K562 (cell line): ENCODE data around the gene JHY. TPM values are rescaled to one million over a fixed set of nuclear protein-coding genes. Genes with fewer than 3 reads are reported as not detected.

ENCODE experiments used
- ATAC-seq: fragments of 200-7000 bp; cut with Tn5 transposase; 3 replicates; pipeline ENCODE4 v1.9.1; 2020; ENCODE audit warnings: moderate library complexity
- BruUV-seq: library from RNA; stranded (reverse); fragments of 400-500 nt; replicated peaks from 2 replicates; lab custom pipeline; 2021; lab: Mats Ljungman, UMichigan
- CTCF ChIA-PET: fragments of 300-600 bp; formaldehyde crosslinking; extraction: SDS; loops from one replicate; lab custom pipeline; 2021; ENCODE audit warnings: low intra/inter-chr PET ratio; lab: Yijun Ruan, JAX
- POLR2A ChIA-PET: fragments of 300-600, 350-650 bp; sonication (Branson Sonifier 250); formaldehyde crosslinking; extraction: SDS; loops from one replicate; lab custom pipeline; 2021; ENCODE audit warnings: antibody characterized with exemption, inconsistent platforms; lab: Yijun Ruan, JAX
- DNase-seq, 4 experiments: peaks; one replicate each; pipeline versions ENCODE4 v3.0.0 to v3.0.0-alpha.2; 2011 to 2018; ENCODE audit warnings: low spot score in 3 of 4, mixed read lengths in 3 of 4; ENCODE audit errors: extremely low read depth in 1 of 4
- FAIRE-seq: peaks from 2 replicates; lab custom pipeline; 2011; peaks lifted over from hg19 to GRCh38; lab: Jason Lieb, UNC
- H2AFZ ChIP-seq: 2 replicates; pipeline ENCODE4 v1.6.0; 2011; ENCODE audit warnings: low read depth, low read length, control low read depth, inconsistent platforms
- H3K27ac ChIP-seq: fragments of 200-600 bp; 3 replicates; pipeline ENCODE4 v1.8.0; 2011; ENCODE audit warnings: low read depth, mild to moderate bottlenecking, control low read depth, inconsistent platforms, low read length, moderate library complexity, mixed read lengths; ENCODE audit errors: extremely low read depth
- H3K27me3 ChIP-seq, 2 experiments: fragments of 300-600 bp in 1 of 2; 2 replicates in 1 of 2; 3 replicates in 1 of 2; pipeline versions ENCODE4 v1.6.0 to v1.8.0; 2011; ENCODE audit warnings: inconsistent platforms in 2 of 2, low read length in 2 of 2, mild to moderate bottlenecking in 1 of 2, mixed read lengths in 1 of 2, moderate library complexity in 1 of 2; ENCODE audit not compliant: control insufficient read depth in 2 of 2, insufficient read depth in 2 of 2
- H3K36me3 ChIP-seq: fragments of 300-600 bp; 3 replicates; pipeline ENCODE4 v1.8.0; 2011; ENCODE audit warnings: mild to moderate bottlenecking, low read length, inconsistent platforms; ENCODE audit not compliant: control insufficient read depth, insufficient read depth
- H3K4me1 ChIP-seq, 2 experiments: fragments of 200-600 bp in 1 of 2; replicated peaks in 1 of 2; 2 replicates in 1 of 2; 3 replicates in 1 of 2; pipeline versions ENCODE4 v1.5.1 to v1.8.0; 2011; ENCODE audit warnings: inconsistent platforms in 2 of 2, low read length in 2 of 2, mild to moderate bottlenecking in 1 of 2, mixed read lengths in 1 of 2, moderate library complexity in 1 of 2; ENCODE audit not compliant: control insufficient read depth in 2 of 2, insufficient read depth in 2 of 2
- H3K4me2 ChIP-seq: 2 replicates; pipeline ENCODE4 v1.6.1; 2011; ENCODE audit warnings: low read length, control low read depth, inconsistent platforms, mixed read lengths; ENCODE audit not compliant: insufficient read depth
- H3K4me3 ChIP-seq: fragments of 200-600 bp; sonication (generic), shearing (Covaris generic); 2 replicates; pipeline ENCODE4 v1.5.1; 2016; ENCODE audit warnings: control low read depth, inconsistent platforms
- H3K79me2 ChIP-seq: fragments of 200-600 bp; 3 replicates; pipeline ENCODE4 v1.8.0; 2011; ENCODE audit warnings: low read length, inconsistent platforms; ENCODE audit not compliant: control insufficient read depth, insufficient read depth
- H3K9ac ChIP-seq, 2 experiments: 2 replicates each; pipeline versions ENCODE4 v1.6.0 to v1.6.1; 2011; ENCODE audit warnings: low read depth in 2 of 2, low read length in 2 of 2, control low read depth in 1 of 2, inconsistent platforms in 1 of 2, mild to moderate bottlenecking in 1 of 2, mixed read lengths in 1 of 2; ENCODE audit not compliant: insufficient read depth in 1 of 2
- H3K9me1 ChIP-seq: one replicate; pipeline ENCODE4 v1.6.0; 2011; ENCODE audit warnings: inconsistent platforms, mild to moderate bottlenecking, low read length, moderate library complexity; ENCODE audit not compliant: control insufficient read depth, insufficient read depth
- H3K9me3 ChIP-seq: replicated peaks from 2 replicates; pipeline ENCODE4 v1.5.1; 2011; ENCODE audit warnings: low read depth, low read length, inconsistent platforms; ENCODE audit not compliant: control insufficient read depth, insufficient read depth
- H4K20me1 ChIP-seq: replicated peaks from 2 replicates; pipeline ENCODE4 v1.6.1; 2011; ENCODE audit warnings: low read length, inconsistent platforms, mixed read lengths; ENCODE audit not compliant: control insufficient read depth, insufficient read depth
- ATF4 ChIP-seq: fragments of 450-650 bp; formaldehyde crosslinking; IDR thresholded peaks from 2 replicates; pipeline ENCODE4 v1.4.0; 2022; ENCODE audit warnings: mild to moderate bottlenecking, moderate library complexity
- CCNT2 ChIP-seq: IDR thresholded peaks from 2 replicates; pipeline ENCODE4 v1.6.1; 2011; ENCODE audit warnings: borderline replicate concordance, low read depth, mild to moderate bottlenecking, moderate library complexity, mixed read lengths, low read length; ENCODE audit not compliant: insufficient read length; ENCODE audit errors: extremely low read depth
- E2F4 ChIP-seq: sonication (generic); formaldehyde crosslinking; IDR thresholded peaks from 2 replicates; pipeline ENCODE4 v1.8.0; 2022; ENCODE audit warnings: mild to moderate bottlenecking, low read depth, missing genetic modification reagents
- FOXO4 ChIP-seq: fragments of 450-650 bp; formaldehyde crosslinking; IDR thresholded peaks from 2 replicates; pipeline ENCODE4 v1.4.0; 2020; ENCODE audit warnings: mild to moderate bottlenecking, moderate library complexity
- HCFC1 ChIP-seq: IDR thresholded peaks from 2 replicates; pipeline ENCODE4 v1.6.1; 2012; ENCODE audit warnings: low read depth, low read length, improper control_type of control experiment
- JUND ChIP-seq, 2 experiments: IDR thresholded peaks; 2 replicates in 1 of 2; 3 replicates in 1 of 2; pipeline ENCODE4 v1.6.1; 2011; ENCODE audit warnings: borderline replicate concordance in 2 of 2, low read depth in 2 of 2, low read length in 2 of 2, improper control_type of control experiment in 1 of 2, missing biosample characterization in 1 of 2, missing genetic modification characterization in 1 of 2, missing genetic modification reagents in 1 of 2
- NBN ChIP-seq: fragments of 450-650 bp; IDR thresholded peaks from 2 replicates; pipeline ENCODE4 v1.6.1; 2016; ENCODE audit warnings: low read depth, mild to moderate bottlenecking
- RBFOX2 ChIP-seq: fragments of 200-400 bp; formaldehyde crosslinking; IDR thresholded peaks from 2 replicates; pipeline ENCODE4 v1.6.1; 2017; ENCODE audit warnings: low read depth, mild to moderate bottlenecking, low read length, moderate library complexity
- SPI1 ChIP-seq: IDR thresholded peaks from 2 replicates; pipeline ENCODE4 v1.6.1; 2011; ENCODE audit warnings: low read depth, low read length, control low read depth, borderline replicate concordance
- STAG1 ChIP-seq: sonication (generic); formaldehyde crosslinking; IDR thresholded peaks from 2 replicates; pipeline ENCODE4 v1.5.0; 2020; ENCODE audit warnings: missing genetic modification reagents, borderline replicate concordance
- TAF15 ChIP-seq: fragments of 200-400 bp; formaldehyde crosslinking; IDR thresholded peaks from 2 replicates; pipeline ENCODE4 v1.6.1; 2017; ENCODE audit warnings: mild to moderate bottlenecking, low read depth, low read length, moderate library complexity
- WHSC1 ChIP-seq: IDR thresholded peaks from one replicate; pipeline ENCODE4 v1.6.1; 2012; ENCODE audit warnings: low read length, control low read depth, inconsistent platforms
- YBX1 ChIP-seq: fragments of 450-650 bp; IDR thresholded peaks from 2 replicates; pipeline ENCODE4 v1.7.1; 2016; ENCODE audit warnings: mild to moderate bottlenecking
- ZNF76 ChIP-seq: fragments of 250-450 bp; sonication (Bioruptor Pico); IDR thresholded peaks from 2 replicates; pipeline ENCODE4 v1.4.0; 2020; ENCODE audit warnings: mild to moderate bottlenecking, moderate library complexity, borderline replicate concordance
- WGBS: fragments of 100-300 bp; shearing (Covaris generic); methylation state at CpG from one replicate; pipeline ENCODE4 v1.1.6; 2016; ENCODE audit warnings: low coverage, mixed read lengths; ENCODE audit not compliant: insufficient coverage; ENCODE audit errors: missing lambda C conversion rate; 5-methylcytosine and 5-hydroxymethylcytosine counted together
- in situ Hi-C: fragments of 300-500 bp; cut with MboI; formaldehyde crosslinking; loops from 4 replicates; pipeline ENCODE4 v1.15.0; 2018; ENCODE audit warnings: inconsistent platforms, mixed read lengths
- intact Hi-C: fragments of 100-400 bp; cut with micrococcal nuclease; formaldehyde crosslinking; loops from 2 replicates; pipeline ENCODE4 v1.14.2; 2022
- polyA plus RNA-seq, 8 experiments: library from polyadenylated mRNA; depleted of rRNA in 4 of 8; stranded (reverse) in 5 of 8; unstranded in 3 of 8; fragments of >200 nt; fragmentation: Nextera tagmentation in 2 of 8; fragmentation: Illumina TruSeq in 1 of 8; extraction: Ambion mirVana in 2 of 8; extraction: Trizol in 1 of 8; gene quantifications; 2 replicates each; pipeline versions ENCODE4 v1.2.1 to v1.2.3, GENCODE V29; 2011 to 2014; ENCODE audit warnings: inconsistent platforms in 1 of 8, missing spikeins in 1 of 8
- total RNA-seq, 7 experiments: library from RNA; depleted of rRNA in 6 of 7; stranded (reverse); fragments of >200 nt in 6 of 7; fragmentation: Illumina TruSeq in 2 of 7; extraction: Trizol in 2 of 7; gene quantifications; 2 replicates each; pipeline versions ENCODE4 v1.2.1 to v1.2.3, GENCODE V29; 2011 to 2021; ENCODE audit warnings: low replicate concordance in 1 of 7

Gene JHY
- total and polyA plus RNA-seq, 9 of the 15 experiments (the other 6 are each of a cell fraction or from before 2014, with no cell fraction given), result not detected

- no peaks in the 10 kb centered on the region for H3K9me3 ChIP-seq
- no peaks in the 10 kb centered on the region for H3K36me3 ChIP-seq
- H3K4me1 ChIP-seq, result peaks cover 0 to 8% of the 10 kb centered on the region in 2 experiments; a peak in 2 of 5 replicates
- intact Hi-C loops, result no loop called here
- ATAC-seq (peak; percentile 68), DNase-seq (peak in 2 of 4 experiments; percentile 8 to 9), FAIRE-seq (no peak)
- no peak overlapping the region; the same call in 1 of the 2 replicates for H2AFZ ChIP-seq
- TF ChIP-seq SPI1 (no peak), CCNT2 (no peak), TAF15 (no peak), E2F4 (no peak), FOXO4 (CRISPR knock-in tag) (no peak), NBN (no peak), HCFC1 (no peak), RBFOX2 (no peak), YBX1 (no peak), ZNF76 (no peak), WHSC1 (no peak), ATF4 (CRISPR knock-in tag) (no peak), JUND (IDR thresholded peaks at IDR 0.05; ENCODE audit: borderline replicate concordance, low read depth, low read length) (no peak), JUND (tag; IDR thresholded peaks at IDR 0.05; ENCODE audit: borderline replicate concordance, low read depth, low read length) (no peak), STAG1 (no peak)
- ChIA-PET POLR2A (no interaction called here), CTCF (no interaction called here)
- no peaks in the 10 kb centered on the region for H3K9me1 ChIP-seq
- no peaks in the 10 kb centered on the region for H4K20me1 ChIP-seq
- H3K79me2 ChIP-seq, result no peaks in the 10 kb centered on the region
- in situ Hi-C loops, result no loop called here
- H3K27ac ChIP-seq, result no peak overlapping the region
- 0 out of 2 replicates have a peak overlapping the region, but pooled peaks have one; percentile 18 for H3K4me2 ChIP-seq
- no peak overlapping the region for H3K4me3 ChIP-seq
- BruUV-seq, result no TSS peak
- WGBS, result 3% methylated on average over 26 of the region's 63 CpGs
- H3K9ac ChIP-seq, result no peak overlapping the region
- H3K27me3 ChIP-seq, result peaks cover 12 to 33% of the 10 kb centered on the region in 2 experiments; a peak in 4 of 5 replicates
These were observed 492 bp downstream of the JHY start for GRCh38 chr11:122882857-122883645.
